NCI-H345 treated with DMSO at 0.1 percent for 48 hours (cell line): ENCODE results near the gene FGD4.
"Not testable (repeated sequence)": the region's sequence is repeated elsewhere in the genome, so short reads cannot be mapped to it uniquely, and the experiment has no call there.

ENCODE experiments used
- DNase-seq: peaks from one replicate; lab custom pipeline; 2025; ENCODE audit not compliant: unreplicated experiment; lab: John Stamatoyannopoulos, UW

Gene FGD4

DNA sequence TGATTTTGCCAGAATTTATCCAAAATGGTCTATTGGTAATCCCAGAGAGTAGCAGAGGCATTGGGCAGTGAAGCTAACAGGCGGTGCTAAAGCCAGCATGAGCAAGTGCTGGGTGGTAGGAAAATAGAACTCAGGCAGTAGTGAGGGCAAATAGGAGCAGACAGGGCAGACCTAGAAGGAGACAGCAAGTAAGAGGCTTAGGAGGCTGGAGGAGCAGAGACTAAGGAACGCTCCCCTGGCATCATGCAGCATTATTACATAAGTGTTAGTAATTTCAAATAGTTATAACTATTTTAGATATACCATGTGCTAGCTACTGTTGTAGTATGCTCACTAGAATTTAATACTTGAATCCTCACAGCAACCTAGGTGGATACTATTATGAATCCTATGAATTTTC lies 151.7 kb downstream of the FGD4 start:
- DNase-seq, result no peak

DNA sequence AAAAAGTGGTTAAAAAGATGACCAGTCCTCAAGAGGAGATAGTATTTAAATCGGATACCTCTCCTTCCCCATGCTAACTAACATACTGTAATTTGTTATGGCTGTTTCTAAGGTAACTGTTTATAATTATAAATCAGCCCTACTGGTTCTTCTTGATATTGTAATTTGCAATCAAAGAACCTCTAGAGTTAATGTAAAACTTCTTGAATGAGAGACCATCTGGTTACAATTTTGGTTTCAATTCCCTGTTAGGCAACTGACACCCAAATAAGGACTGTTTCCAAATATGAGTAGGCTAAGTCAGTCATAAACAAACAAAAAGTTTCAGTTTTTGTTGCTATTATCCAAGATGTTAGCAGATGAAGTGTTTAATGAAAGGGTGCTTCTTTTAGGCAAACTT lies 159.5 kb downstream of the FGD4 start:
- no peak for DNase-seq

DNA sequence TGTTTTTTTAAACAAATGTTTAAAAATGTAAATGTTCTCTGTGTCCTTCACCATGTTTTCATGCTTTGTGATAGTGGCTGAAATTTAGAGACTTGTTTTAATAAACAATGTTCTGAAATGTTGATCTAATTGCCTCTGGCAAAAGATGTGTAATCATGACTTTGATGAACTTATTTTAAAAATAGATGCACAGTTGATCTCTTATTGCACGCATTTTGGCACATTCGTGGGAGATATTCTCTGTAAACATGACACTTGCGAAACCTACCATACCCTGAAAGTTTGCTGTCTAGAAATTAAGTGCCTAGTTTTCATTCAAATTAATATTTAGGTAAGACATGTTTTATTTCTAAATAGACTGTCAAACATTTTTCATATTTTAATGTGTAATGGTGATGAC lies 160.1 kb downstream of the FGD4 start:
- no peak for DNase-seq

DNA sequence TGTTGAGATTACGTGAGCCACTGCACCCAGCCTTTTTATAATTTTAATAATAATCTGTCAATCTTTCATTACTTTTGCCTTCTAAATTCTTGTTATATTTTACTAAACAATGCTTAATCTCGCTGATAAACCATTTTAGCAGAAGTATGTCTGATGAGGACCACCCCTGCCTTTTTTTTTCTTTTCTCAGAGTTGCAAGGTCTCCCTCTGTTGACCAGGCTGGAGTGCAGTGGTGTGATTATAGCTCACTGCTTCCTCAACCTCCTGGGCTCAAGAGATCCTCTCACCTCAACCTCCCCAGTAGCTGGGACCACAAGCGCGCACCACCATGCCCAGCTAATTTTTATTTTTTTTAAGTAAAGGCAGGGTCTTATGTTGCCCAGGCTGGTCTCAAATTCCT lies 161.2 kb downstream of the FGD4 start:
- no peak for DNase-seq

DNA sequence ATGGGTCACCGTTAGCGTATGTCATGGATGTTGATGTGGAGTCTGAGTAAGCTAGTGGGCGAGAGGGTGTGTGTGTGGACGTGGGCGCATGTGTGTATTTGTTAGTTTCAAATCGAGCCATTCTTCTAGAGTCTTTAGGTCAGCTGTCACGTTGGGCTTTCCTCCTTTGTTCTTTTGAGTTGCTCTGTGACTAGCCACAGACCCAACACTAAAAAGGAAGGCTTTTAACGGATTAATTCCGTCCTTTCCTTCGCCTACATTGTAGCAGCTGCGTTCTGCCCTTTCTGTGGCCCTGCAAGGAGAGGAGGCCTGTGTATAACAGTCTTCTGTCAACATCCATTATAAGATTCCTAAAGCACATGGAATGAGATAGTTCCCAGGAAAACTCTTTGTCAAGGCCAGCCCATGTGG lies 162.6 kb downstream of the FGD4 start:
- no peak for DNase-seq

DNA sequence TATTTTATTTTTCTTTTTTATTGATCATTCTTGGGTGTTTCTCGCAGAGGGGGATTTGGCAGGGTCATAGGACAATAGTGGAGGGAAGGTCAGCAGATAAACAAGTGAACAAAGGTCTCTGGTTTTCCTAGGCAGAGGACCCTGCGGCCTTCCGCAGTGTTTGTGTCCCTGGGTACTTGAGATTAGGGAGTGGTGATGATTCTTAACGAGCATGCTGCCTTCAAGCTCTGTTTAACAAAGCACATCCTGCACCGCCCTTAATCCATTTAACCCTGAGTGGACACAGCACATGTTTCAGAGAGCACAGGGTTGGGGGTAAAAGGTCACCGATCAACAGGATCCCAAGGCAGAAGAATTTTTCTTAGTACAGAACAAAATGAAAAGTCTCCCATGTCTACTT lies 163.1 kb downstream of the FGD4 start:
- DNase-seq, result not testable (repeated sequence)

DNA sequence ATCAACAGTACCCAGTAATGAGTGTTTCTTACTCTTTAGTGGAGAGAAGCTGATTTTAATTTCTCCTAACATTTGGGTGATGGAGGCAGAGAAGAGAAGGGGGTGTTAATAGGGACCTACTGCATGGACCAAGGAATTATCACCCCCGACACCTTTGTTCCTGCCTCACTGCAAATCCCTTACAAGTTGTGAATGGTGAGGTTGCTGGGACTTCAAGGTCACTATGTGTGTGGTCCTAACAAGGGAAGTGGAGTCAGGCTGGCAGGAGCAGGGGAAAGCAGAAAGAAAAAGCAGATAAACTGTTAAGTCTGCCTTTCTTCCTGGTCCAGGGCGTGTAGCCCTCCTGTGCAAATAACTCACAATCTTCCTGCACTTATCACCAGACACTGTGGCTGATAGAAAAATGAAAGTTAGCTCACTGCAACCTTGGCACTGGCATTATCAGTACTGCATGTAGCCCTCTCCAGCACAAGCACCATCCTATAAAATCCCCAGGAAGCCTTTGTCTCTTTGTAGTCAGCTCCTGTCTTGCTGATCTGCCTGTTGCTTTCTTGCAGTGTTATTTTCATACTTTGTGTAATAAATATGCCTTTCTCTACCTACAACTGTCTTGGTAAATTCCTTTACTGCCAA lies 167.4 kb downstream of the FGD4 start:
- no peak for DNase-seq

DNA sequence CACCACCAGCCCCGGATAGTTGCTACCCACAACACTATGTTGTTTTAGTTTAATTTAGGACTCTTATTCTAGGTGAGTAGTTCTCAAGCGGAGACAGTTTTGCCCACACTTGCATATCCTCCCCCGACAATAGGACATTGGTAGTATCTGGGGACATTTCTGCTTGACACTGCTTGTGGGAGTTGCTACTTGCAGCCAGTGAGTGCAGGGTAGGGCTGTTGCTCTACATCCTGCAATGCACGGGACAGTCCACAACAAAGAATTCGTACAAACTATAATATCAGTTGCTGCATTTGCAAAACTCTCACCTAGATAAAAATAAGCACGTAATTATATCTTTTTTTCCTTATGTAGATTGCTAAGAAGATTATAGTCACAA lies 167.9 kb downstream of the FGD4 start:
- no peak for DNase-seq

DNA sequence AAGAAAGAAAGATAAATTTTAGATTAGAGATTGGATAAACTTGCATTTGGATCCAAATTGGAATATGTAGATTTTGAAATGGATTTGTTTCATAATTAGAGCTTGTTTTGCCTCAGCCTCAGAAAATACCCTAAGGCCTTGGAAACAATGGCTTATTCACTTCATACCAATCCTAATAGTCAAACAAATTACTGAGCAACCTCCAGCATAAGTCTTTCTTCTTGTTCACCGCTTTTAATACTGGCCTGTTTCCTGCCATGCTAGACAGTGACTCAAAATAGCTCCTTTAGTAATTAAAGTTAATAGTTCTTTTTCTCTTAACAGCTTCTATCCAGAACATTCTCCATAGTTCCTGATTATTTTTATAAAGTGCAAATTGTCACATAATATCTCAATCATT lies 168.9 kb downstream of the FGD4 start:
- DNase-seq, result no peak

DNA sequence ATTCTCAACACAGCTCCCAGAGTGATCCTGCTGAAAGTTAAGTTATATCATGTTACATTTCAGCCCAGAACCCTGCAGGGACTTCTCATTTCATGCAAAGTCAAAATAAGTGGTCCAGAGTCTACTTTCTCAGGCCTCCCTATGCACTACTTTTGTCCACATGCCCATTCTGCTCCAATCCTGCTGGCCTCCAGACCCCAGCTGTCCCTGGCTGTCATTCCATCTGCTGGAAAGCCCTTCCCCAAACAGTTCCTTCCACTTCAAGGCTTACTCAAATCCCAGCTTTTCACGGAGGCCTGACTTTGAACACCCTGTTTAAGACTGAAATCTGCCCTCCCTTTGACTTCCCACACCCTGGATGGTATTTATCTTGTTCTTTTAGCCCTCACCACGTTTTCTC lies 169.9 kb downstream of the FGD4 start:
- no peak for DNase-seq

DNA sequence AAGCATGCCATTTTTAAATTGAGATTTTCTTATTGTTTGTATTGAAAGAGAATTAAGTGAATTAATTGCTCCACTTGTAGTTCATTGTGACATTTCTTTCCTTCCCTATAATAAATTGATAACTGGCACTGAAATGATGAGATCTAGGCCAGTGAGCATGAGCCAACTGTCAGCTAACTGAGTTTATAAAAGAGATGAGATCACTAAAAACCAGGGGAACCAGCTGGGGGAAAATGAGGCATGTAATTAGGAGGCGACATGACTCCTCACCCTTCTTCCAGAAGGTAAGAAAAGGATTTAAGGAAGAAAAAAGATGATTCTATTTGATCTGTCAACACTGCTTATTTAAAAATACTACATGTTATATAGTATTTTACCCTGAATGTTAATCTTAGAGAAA lies 175.2 kb downstream of the FGD4 start:
- DNase-seq, result no peak

DNA sequence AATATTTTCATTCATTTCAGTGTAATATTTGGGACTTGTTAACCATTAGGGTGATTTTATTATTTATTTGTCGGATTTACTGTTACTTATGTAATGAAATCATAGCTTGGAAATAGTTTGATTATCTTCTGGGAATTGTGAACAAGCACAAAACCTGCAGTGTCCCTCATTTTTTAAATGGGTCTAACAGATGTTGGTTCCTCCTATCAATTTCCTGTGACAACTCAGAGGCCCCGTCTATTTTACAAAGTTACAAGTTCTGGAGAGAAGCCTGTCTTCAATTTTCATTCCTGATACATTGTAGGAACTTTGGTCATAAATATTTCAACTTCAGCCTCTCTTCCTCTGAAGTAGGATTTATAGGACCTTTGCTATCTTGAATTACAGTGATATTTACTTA lies 178.0 kb downstream of the FGD4 start:
- no peak for DNase-seq

DNA sequence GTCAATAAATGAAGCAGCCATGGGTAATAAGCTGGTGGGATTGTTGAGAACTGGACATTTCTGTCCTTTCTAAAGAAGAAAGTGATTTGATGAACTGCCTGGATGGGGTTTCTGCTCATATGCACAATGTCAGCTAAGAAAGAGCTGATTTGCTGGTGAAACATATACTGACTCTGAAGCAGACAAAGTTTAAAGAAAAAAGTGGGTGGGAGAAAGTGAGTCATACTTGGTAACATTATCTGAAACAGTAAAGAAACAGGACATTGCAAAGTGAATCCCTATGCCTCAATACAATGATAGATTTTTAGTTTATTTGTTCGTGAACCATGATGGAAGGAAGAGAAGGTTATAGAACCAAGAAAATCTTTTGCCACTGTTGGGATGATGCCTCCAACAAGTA lies 184.2 kb downstream of the FGD4 start:
- no peak for DNase-seq

DNA sequence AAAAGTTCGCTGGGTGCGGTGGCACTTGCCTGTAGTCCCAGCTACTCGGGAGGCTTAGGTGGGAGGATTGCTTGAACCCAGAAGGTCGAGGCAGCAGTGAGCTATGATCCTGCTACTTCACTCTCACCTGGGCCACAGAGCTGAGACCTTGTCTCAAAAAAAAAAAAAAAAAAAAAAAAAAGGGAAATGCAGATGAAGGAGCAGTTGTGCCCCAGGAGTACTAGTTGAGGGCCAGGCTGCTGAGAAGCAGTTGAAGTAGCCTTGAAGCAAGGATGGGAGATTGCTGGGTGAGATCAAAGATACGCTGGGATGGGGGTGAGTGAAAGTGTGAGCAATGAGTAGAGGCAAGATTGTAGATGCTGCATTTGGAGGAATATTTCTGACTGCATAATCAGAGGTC lies 186.3 kb downstream of the FGD4 start:
- DNase-seq, result no peak

DNA sequence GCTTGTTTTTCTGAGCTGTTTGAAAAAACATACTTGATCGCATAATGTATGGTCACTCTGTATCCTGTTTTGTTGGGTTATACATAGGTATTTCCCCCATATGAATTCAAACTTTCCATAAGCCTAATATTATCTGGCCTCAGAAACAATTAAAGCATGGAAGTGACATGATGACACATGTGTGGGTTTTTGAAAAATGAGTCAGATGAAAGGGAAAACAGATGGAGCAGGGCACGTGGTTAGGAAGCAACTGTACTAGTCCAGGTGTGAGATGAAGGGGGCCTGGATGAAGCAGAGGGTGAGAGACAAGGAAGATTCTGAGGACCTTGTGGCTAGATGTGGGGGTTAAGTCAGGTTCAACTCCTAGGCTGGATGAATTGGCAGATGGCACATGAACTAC lies 187.0 kb downstream of the FGD4 start:
- DNase-seq, result no peak

DNA sequence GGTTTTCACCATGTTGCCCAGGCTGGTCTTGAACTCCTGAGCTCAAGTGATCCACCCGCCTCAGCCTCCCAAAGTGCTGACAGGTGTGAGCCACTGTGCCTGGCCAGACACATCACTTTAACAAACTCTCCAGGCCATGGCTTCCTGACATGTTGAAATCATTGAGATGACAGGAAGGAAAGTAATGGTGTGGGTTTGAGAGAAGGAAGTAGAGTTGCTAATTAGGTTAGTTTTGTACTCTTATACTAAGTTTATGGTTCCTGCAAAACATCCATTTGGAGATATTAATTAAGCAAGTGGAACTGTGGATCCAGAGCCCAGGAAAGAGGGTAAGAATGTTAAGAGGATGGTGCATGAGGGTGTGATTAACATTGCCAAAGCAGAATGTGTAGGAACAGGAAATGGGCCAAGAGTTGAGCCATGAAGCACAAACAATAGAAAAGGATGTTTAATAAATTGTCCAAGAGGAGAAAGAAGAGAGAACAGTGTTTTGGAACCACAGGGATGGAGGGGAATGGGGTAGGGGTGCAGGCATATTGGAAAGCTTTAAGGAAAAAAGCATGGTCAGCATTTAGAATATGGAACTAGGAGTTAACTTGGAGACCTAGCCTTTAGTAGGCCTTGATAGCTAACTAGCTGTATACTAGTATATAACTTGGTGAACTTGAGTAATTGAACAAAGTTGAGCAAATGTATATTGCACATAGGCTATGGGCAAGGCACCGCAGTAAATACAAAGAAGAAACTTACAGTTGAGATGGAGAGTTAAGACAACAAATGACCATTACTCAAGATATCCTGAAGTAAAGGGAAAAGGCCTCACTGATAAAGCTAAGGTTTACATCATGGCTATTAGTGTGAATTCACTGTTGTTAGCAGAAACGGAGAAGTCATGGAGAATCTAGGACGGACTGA lies 188.5 kb downstream of the FGD4 start:
- DNase-seq, result no peak

DNA sequence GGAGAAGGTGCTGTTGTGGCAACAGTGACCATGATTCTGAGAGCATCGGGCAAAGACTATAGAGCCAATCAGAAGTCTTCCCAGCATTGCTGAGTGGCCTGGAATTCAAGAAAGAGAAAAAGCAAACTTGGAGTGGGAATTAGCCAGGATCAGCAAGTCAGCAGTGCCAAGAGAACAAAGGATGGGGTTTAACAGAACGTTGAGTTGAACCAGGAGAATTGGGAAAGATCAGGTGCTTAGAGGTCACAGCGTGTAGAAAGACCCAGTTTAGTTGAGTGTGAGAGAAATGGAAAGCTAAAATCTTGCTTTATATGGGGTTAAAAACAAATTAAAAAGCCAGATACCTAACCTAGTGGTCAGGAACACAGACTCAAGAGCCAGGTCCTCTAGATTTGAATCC lies 189.2 kb downstream of the FGD4 start:
- DNase-seq, result no peak

DNA sequence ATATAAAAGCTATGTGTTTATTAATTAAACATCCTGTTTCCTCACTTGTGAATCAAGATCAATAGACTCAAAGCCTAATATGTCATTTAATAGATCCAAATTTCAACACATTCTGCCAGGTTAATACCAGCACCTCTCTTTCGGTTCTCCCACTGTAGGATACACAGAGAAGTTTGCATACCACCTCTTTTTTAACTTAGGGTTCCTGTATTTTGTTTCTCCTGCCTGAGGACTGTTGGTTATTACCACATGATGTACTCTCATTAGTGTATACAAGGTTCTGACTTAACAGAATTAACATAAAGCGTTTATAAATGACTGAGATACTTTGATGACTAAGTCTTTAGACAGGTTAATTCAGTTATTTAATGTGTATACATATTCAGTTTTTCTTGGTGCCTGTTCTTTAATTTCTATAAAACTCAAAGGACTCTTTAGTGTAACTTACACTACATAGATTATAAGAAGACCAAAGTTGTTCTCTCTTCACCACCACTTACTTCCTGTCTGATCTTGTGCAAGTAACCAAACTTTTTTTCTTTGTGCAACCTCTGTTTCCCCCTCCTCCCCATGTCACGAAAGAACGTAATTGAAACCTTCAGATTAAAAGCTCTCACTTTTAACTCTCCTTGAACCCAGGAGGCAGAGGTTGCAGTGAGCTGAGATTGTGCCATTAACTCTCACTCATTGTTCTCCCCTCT lies 190.0 kb downstream of the FGD4 start:
- no peak for DNase-seq

DNA sequence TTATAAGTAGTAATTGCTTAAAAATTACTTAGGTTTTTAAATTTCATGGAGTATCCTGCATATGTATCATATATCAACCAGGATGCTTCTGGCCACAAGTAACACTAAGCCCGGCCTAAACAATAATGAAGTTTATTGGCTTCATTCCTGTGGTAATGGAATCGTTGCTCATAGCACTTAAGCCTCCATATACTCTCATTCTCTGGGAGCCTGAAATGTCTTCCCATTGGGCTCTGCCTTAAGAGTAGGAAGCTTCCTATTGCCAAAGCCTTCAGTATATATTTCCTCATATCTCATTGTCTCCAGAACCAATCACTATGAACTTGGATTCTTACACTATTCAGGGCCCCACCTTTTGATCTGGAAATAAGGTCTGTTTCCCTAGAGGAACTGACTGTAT lies 195.9 kb downstream of the FGD4 start:
- DNase-seq, result no peak

DNA sequence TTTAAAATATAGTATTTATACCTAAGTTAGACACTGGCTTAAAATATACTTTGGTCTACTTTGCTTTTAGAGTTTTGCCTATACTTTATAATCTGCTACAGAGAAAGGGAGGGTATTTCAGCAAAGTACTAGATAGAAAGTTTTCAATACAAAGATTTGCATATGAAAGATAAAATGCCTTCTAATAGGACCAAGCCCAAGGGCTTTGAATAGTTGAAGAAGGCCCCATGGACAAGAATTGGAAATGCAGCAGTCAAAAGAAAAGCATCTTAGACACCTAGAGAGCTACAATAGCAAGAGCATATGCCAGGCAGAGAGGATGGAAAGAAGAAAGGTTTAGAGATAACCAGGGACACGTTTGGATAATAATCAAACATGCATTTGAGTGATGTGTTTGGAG lies 196.7 kb downstream of the FGD4 start:
- no peak for DNase-seq

DNA sequence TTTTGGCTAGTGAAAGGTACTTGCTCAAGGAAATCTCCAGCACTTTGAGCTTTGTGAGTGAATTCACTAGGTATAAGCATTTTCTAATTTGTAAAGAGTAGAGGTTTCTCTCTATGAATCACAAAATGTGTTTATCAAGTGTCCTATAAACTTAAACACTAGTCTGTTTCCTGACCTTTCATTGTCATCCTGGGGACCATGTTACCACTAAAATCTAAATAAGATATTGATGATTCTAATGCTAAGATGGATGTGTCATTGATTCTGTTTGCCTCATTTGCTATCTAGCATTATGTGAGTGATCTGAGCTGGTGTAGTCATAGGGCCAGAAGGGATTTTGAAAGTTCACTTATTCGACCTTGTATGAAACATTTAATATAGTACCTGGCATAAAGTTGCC lies 199.3 kb downstream of the FGD4 start:
- no peak for DNase-seq

DNA sequence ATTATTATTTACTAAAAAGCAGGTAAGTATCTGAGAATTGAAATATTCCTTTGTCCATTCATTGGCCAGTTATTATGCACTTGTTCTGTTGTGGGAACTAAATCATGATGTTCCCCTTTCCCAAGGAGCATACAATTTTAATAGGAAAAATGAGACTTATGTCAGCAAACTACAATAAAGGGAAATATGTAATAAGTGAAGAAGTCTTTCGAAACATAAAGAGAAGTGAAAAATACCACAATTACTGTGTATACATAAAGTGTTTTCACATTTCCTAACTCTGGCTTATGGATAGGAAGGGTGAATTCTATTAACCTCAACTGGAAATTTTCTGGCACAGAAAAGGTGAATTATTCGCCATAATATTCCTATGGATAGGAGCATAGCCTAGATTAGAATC lies 201.3 kb downstream of the FGD4 start:
- no peak for DNase-seq
